GM19193 (cell line): ENCODE data around the gene VILL.

Source experiments
- POLR2A ChIP-seq: IDR thresholded peaks from 4 replicates; pipeline ENCODE4 v1.6.1; 2011; ENCODE audit not compliant: insufficient read depth, insufficient read length; ENCODE audit errors: extremely low read depth

Gene VILL

GRCh38 chr3:38028621-38029361 lies 38.2 kb downstream of the VILL start:
- no peak for TF ChIP-seq POLR2A

DNA sequence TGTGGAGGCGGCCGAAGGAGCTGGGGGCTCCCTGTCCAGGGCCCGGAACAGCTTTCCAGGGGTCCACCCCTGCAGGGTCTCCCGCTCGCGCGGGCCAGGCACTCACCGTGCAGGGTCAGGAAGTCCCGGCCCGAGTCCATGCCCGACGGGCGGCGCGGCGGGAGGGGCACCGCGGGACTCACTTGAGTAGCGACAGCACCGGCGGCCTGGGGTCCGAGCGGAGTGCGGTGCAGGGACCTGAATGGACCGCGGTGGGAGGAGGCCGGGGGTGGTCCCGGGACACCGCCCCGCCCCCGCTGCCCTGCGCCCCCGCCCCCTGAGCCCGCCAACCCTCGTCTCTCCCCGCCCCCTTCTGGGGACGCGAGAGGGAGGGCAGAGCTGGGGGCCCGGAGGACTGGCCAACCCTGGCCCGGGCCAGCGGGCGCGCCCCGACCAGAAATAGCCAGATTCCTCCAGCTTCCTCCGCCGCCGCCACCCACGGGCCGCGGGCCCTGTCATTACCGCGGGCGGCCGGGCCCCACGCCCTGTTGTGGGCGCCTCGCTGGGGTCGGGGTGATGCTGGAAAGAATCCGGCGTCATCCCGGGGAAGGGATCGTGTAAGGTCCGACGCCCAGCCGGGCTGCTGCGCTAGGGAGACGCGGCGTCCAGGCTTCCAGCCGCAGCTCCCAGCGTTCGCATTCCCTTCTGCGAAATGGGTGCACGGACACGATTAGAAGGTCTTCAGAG lies 39.0 kb downstream of the VILL start, which contains the start of gene PLCD1:
Gene PLCD1 (minus strand): TSS at position 243 of the 726 bp plus-strand sequence. CDS start 103 bp downstream, at position 140.
- no peak for TF ChIP-seq POLR2A

GRCh38 chr3:38030126-38031021 lies 39.8 kb downstream of the VILL start:
- TF ChIP-seq POLR2A: no peak

GRCh38 chr3:38031022-38031994 lies 40.7 kb downstream of the VILL start:
- no peak for TF ChIP-seq POLR2A

GRCh38 chr3:38032328-38032865 lies 41.8 kb downstream of the VILL start:
- no peak for TF ChIP-seq POLR2A

DNA sequence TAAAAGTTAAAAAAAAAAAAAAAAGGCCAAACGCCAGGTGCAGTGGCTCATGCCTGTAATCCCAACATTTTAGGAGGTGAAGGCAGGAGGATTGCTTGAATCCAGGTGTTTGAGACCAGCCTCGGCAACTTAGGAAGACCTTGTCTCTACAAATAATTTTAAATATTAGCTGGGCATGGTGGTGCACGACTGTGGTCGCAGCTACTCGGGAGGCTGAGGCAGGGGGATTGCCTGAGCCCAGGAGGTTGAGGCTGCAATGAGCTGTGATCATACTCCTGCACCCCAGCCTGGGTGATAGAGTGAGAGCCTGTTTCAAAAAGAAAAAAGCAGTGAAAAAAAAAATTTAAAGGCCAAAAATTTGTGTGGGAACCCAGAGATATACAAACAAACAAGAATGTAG lies 45.7 kb downstream of the VILL start:
- no peak for TF ChIP-seq POLR2A

GRCh38 chr3:38036906-38037305 lies 46.3 kb downstream of the VILL start:
- no peak for TF ChIP-seq POLR2A

GRCh38 chr3:38038447-38038911 lies 47.9 kb downstream of the VILL start:
- no peak for TF ChIP-seq POLR2A

DNA sequence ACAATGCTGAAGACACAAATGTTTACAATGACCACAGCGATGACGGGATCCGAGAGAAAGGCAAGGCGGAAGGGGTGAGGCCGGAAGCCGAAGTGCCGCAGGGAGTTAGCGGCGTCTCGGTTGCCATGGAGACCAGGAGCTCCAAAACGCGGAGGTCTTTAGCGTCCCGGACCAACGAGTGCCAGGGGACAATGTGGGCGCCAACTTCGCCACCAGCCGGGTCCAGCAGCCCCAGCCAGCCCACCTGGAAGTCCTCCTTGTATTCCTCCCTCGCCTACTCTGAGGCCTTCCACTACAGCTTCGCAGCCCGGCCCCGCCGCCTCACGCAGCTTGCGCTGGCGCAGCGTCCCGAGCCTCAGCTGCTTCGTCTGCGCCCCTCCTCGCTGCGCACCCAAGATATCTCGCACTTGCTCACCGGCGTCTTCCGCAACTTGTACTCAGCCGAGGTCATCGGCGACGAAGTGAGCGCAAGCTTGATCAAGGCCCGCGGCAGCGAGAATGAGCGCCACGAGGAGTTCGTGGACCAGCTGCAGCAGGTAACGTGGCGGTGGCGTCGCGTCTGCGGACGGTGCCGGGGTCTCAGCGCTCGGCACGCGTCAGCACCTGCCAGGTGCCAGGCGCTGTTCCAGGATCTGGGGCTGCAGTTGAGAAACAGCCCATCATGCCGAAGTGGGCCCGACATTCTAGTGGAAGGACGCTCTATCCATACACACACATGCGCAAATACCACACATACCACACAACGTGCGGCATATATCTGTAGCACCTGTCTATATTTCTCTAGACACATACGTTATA lies 48.7 kb downstream of the VILL start, which contains the start of gene DLEC1:
Gene DLEC1 (plus strand): TSS at position 108 of the 798 bp plus-strand sequence. CDS start 18 bp downstream, at position 126.
- TF ChIP-seq POLR2A: no peak

GRCh38 chr3:38039899-38040261 lies 49.3 kb downstream of the VILL start:
- TF ChIP-seq POLR2A: no peak

- TF ChIP-seq POLR2A: no peak
These were observed 49.8 kb downstream of the VILL start for GRCh38 chr3:38040401-38040800.

- TF ChIP-seq POLR2A: no peak
These were observed 52.9 kb downstream of the VILL start for GRCh38 chr3:38043486-38043885.

GRCh38 chr3:38046027-38046426 lies 55.4 kb downstream of the VILL start:
- no peak for TF ChIP-seq POLR2A
